IMR-90 (cell line): ENCODE results near the gene UBTFL1. TPM values are rescaled to one million over a fixed set of nuclear protein-coding genes. Genes with fewer than 3 reads are reported as not detected.

Source experiments
- ATAC-seq: fragments of 200-7000 bp; cut with Tn5 transposase; 2 replicates; pipeline ENCODE4 v1.9.1; 2020; ENCODE audit warnings: low read depth, mild to moderate bottlenecking, moderate library complexity
- BruUV-seq: library from RNA; stranded (reverse); fragments of 400-500 nt; replicated peaks from 2 replicates; lab custom pipeline; 2021; lab: Mats Ljungman, UMichigan
- CTCF ChIA-PET: fragments of 300-600 bp; formaldehyde crosslinking; extraction: SDS; loops from one replicate; lab custom pipeline; 2021; ENCODE audit warnings: antibody characterized with exemption; lab: Yijun Ruan, JAX
- POLR2A ChIA-PET: fragments of 300-600 bp; sonication (Branson Sonifier 250); formaldehyde crosslinking; loops from one replicate; lab custom pipeline; 2022; ENCODE audit warnings: antibody characterized with exemption; ENCODE audit not compliant: unreplicated experiment; lab: Charles Lee
- DNase-seq: peaks from one replicate; pipeline ENCODE4 v3.0.0; 2013
- H2AFZ ChIP-seq: replicated peaks from 2 replicates; pipeline ENCODE3; 2013; ENCODE audit warnings: low read length, mild to moderate bottlenecking; ENCODE audit not compliant: poor library complexity
- H2AK5ac ChIP-seq: 2 replicates; pipeline ENCODE4 v1.6.1; 2013; ENCODE audit warnings: low read depth, low read length, inconsistent platforms
- H2AK9ac ChIP-seq: replicated peaks from 2 replicates; pipeline ENCODE3; 2013; ENCODE audit warnings: mild to moderate bottlenecking, low read depth, low read length, moderate library complexity; ENCODE audit not compliant: poor library complexity
- H2BK120ac ChIP-seq: 2 replicates; pipeline ENCODE4 v1.6.1; 2013; ENCODE audit warnings: low read depth, low read length, inconsistent platforms
- H2BK15ac ChIP-seq: 3 replicates; pipeline ENCODE4 v1.6.1; 2013; ENCODE audit warnings: low read depth, low read length, inconsistent platforms
- H2BK20ac ChIP-seq: 2 replicates; pipeline ENCODE4 v1.6.1; 2013; ENCODE audit warnings: low read depth, mild to moderate bottlenecking, inconsistent platforms, low read length, moderate library complexity
- H2BK5ac ChIP-seq: 2 replicates; pipeline ENCODE4 v1.6.1; 2013; ENCODE audit warnings: mild to moderate bottlenecking, low read depth, low read length, inconsistent platforms; ENCODE audit not compliant: poor library complexity, severe bottlenecking
- H3K14ac ChIP-seq: replicated peaks from 2 replicates; pipeline ENCODE4 v1.6.1; 2013; ENCODE audit warnings: low read depth, low read length, inconsistent platforms
- H3K18ac ChIP-seq: 2 replicates; pipeline ENCODE4 v1.6.1; 2013; ENCODE audit warnings: low read depth, low read length, control low read depth
- H3K23ac ChIP-seq: 2 replicates; pipeline ENCODE4 v1.6.1; 2013; ENCODE audit warnings: low read depth, low read length, inconsistent platforms
- H3K27ac ChIP-seq: 2 replicates; pipeline ENCODE4 v1.5.1; 2013; ENCODE audit warnings: mild to moderate bottlenecking, control low read depth, low read length; ENCODE audit not compliant: insufficient read depth
- H3K27me3 ChIP-seq: 2 replicates; pipeline ENCODE4 v1.6.1; 2013; ENCODE audit warnings: low read length; ENCODE audit not compliant: control insufficient read depth, insufficient read depth
- H3K36me3 ChIP-seq: 2 replicates; pipeline ENCODE4 v1.6.1; 2013; ENCODE audit warnings: low read length, mixed read lengths; ENCODE audit not compliant: control insufficient read depth, insufficient read depth
- H3K4ac ChIP-seq: 2 replicates; pipeline ENCODE4 v1.6.1; 2013; ENCODE audit warnings: low read depth, low read length, inconsistent platforms
- H3K4me1 ChIP-seq: 2 replicates; pipeline ENCODE4 v1.6.1; 2013; ENCODE audit warnings: low read length, mixed read lengths; ENCODE audit not compliant: control insufficient read depth, insufficient read depth
- H3K4me2 ChIP-seq: 2 replicates; pipeline ENCODE4 v1.6.1; 2013; ENCODE audit warnings: low read depth, mild to moderate bottlenecking, control low read depth, low read length, moderate library complexity
- H3K4me3 ChIP-seq: 2 replicates; pipeline ENCODE4 v1.5.1; 2013; ENCODE audit warnings: low read depth, mild to moderate bottlenecking, control low read depth, low read length, moderate library complexity; ENCODE audit not compliant: insufficient read depth
- H3K56ac ChIP-seq: 2 replicates; pipeline ENCODE4 v1.6.1; 2013; ENCODE audit warnings: low read length, inconsistent platforms; ENCODE audit not compliant: insufficient read depth; ENCODE audit errors: extremely low read depth
- H3K79me1 ChIP-seq, 2 experiments: 2 replicates each; pipeline ENCODE4 v1.6.1; 2013; ENCODE audit warnings: low read length in 2 of 2, inconsistent platforms in 1 of 2, low read depth in 1 of 2
- H3K9ac ChIP-seq: 2 replicates; pipeline ENCODE4 v1.6.1; 2013; ENCODE audit warnings: low read depth, low read length, control low read depth
- H3K9me1 ChIP-seq: 2 replicates; pipeline ENCODE4 v1.6.1; 2013; ENCODE audit warnings: low read length, inconsistent platforms; ENCODE audit not compliant: insufficient read depth
- H3K9me3 ChIP-seq: 2 replicates; pipeline ENCODE4 v1.6.1; 2013; ENCODE audit warnings: low read length; ENCODE audit not compliant: control insufficient read depth, insufficient read depth
- H4K20me1 ChIP-seq: 2 replicates; pipeline ENCODE4 v1.6.1; 2013; ENCODE audit warnings: low read length, inconsistent platforms; ENCODE audit not compliant: insufficient read depth
- H4K5ac ChIP-seq: 2 replicates; pipeline ENCODE4 v1.6.1; 2013; ENCODE audit warnings: mild to moderate bottlenecking, low read depth, low read length, control low read depth
- H4K8ac ChIP-seq, 2 experiments: 2 replicates each; pipeline ENCODE4 v1.6.1; 2013; ENCODE audit warnings: low read depth in 2 of 2, low read length in 2 of 2, control low read depth in 1 of 2, inconsistent platforms in 1 of 2
- H4K91ac ChIP-seq: 2 replicates; pipeline ENCODE4 v1.6.1; 2013; ENCODE audit warnings: low read depth, low read length, inconsistent platforms; ENCODE audit not compliant: insufficient read depth
- BHLHE40 ChIP-seq: fragments of 150-350 bp; IDR thresholded peaks from 2 replicates; pipeline ENCODE4 v1.6.1; 2016; ENCODE audit warnings: mild to moderate bottlenecking, low read depth, low read length
- CEBPB ChIP-seq: IDR thresholded peaks from 2 replicates; pipeline ENCODE4 v1.6.1; 2012; ENCODE audit warnings: low read depth, low read length, improper control_type of control experiment
- FOS ChIP-seq: fragments of 150-350 bp; IDR thresholded peaks from 2 replicates; pipeline ENCODE4 v1.6.1; 2016; ENCODE audit warnings: low read depth, low read length
- MAFK ChIP-seq: IDR thresholded peaks from 2 replicates; pipeline ENCODE4 v1.6.1; 2012; ENCODE audit warnings: low read depth, low read length, improper control_type of control experiment
- MAZ ChIP-seq: IDR thresholded peaks from 2 replicates; pipeline ENCODE4 v1.6.1; 2012; ENCODE audit warnings: low read depth, mild to moderate bottlenecking, low read length, improper control_type of control experiment, moderate library complexity, borderline replicate concordance
- NFE2L2 ChIP-seq: fragments of 150-350 bp; IDR thresholded peaks from 2 replicates; pipeline ENCODE4 v1.6.1; 2016; ENCODE audit warnings: low read depth, mild to moderate bottlenecking, low read length
- POLR2A ChIP-seq: IDR thresholded peaks from 2 replicates; pipeline ENCODE4 v1.6.1; 2012; ENCODE audit warnings: mild to moderate bottlenecking, low read depth, low read length
- RAD21 ChIP-seq: IDR thresholded peaks from 2 replicates; pipeline ENCODE4 v1.6.1; 2012; ENCODE audit warnings: low read length, improper control_type of control experiment
- RCOR1 ChIP-seq: IDR thresholded peaks from 2 replicates; pipeline ENCODE4 v1.6.1; 2012; ENCODE audit warnings: mild to moderate bottlenecking, low read length, improper control_type of control experiment; ENCODE audit not compliant: insufficient replicate concordance
- RFX5 ChIP-seq: IDR thresholded peaks from 2 replicates; pipeline ENCODE4 v1.8.0; 2012; ENCODE audit warnings: low read depth, mild to moderate bottlenecking, low read length, moderate library complexity
- SMC3 ChIP-seq: fragments of 150-350 bp; IDR thresholded peaks from 2 replicates; pipeline ENCODE4 v1.6.1; 2016; ENCODE audit warnings: low read depth, mild to moderate bottlenecking, antibody characterized with exemption, low read length, moderate library complexity
- WGBS, 2 experiments: methylation state at CpG; one replicate each; pipeline versions ENCODE4 v1.1.5 to v1.1.7; 2013; ENCODE audit warnings: missing lambda C conversion rate in 2 of 2; ENCODE audit not compliant: insufficient read length in 1 of 2; ENCODE audit errors: extremely low coverage in 2 of 2; 5-methylcytosine and 5-hydroxymethylcytosine counted together
- dilution Hi-C: fragments of 300-500 bp; cut with HindIII; formaldehyde crosslinking; loops from one replicate; pipeline ENCODE4 v1.14.3; 2018; ENCODE audit warnings: low sequenced_read_pairs; ENCODE audit not compliant: unreplicated experiment
- in situ Hi-C: fragments of 300-500 bp; cut with MboI; formaldehyde crosslinking; loops from 3 replicates; pipeline ENCODE4 v1.14.3; 2019; ENCODE audit warnings: low sequenced_read_pairs, inconsistent platforms, mixed read lengths
- intact Hi-C: fragments of 100-400 bp; cut with micrococcal nuclease; formaldehyde crosslinking; loops from 2 replicates; pipeline ENCODE4 v1.10.0; 2022
- polyA plus RNA-seq, 3 experiments: library from polyadenylated mRNA; depleted of rRNA; stranded (reverse); fragments of >200 nt; gene quantifications; 2 replicates each; pipeline ENCODE4 v1.2.3, GENCODE V29; 2012; ENCODE audit warnings: low replicate concordance in 1 of 3
- total RNA-seq: library from RNA; depleted of rRNA; stranded (reverse); fragments of >200 nt; gene quantifications from 2 replicates; pipeline ENCODE4 v1.2.3, GENCODE V29; 2012
- TF ChIP-seq, protein P1 (sequence below): fragments of 150-350 bp; IDR thresholded peaks from 2 replicates; pipeline ENCODE4 v1.6.1; 2017; ENCODE audit warnings: mild to moderate bottlenecking, antibody characterized with exemption, low read length, low read depth
- TF ChIP-seq, protein P2 (sequence below): conservative IDR thresholded peaks from 2 replicates; pipeline ENCODE4 v1.5.1; 2012; ENCODE audit warnings: mild to moderate bottlenecking, low read depth, low read length, improper control_type of control experiment
- TF ChIP-seq, protein P3 (sequence below): fragments of 150-350 bp; IDR thresholded peaks from 2 replicates; pipeline ENCODE4 v1.6.1; 2016; ENCODE audit warnings: low read depth, mild to moderate bottlenecking, low read length, moderate library complexity, borderline replicate concordance

The UBTFL1 gene
- total and polyA plus RNA-seq, 2 of the 4 experiments (the other 2 are of a cell fraction) = not detected

DNA sequence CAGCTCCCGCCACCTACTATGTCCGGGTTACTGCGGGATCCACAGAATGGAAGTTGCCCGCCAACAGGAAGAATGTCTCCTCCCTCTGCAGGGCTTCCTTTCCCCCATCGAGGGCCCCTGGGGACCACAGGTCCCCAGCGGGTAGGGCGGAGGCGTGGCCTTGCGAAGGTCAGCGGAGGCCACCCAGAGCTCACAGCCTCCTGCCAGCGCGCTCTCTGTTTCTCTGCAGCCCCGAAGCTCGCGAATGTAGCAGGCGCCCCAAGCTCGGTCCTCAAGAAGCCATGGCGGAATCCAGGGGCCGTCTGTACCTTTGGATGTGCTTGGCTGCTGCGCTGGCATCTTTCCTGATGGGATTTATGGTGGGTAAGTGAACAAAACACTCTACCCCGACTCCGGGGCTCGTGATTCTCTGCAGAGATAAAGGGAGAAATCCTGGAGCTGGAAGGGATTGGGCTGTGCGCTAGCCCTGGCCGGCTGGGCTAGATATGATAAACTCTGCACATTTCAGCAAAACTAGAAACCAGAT, 48.8 kb downstream of the UBTFL1 start, which contains the start of gene NAALAD2:
NAALAD2 (plus strand) TSS at position 186 of the 526 bp plus-strand sequence; CDS start at position 282, 96 bp downstream.
- Histone ChIP-seq H2AK9ac (no peak within 1 kb of the TSS), H3K4ac (no peak within 1 kb of the TSS), H3K18ac (no peak within 1 kb of the TSS), H3K9ac (no peak within 1 kb of the TSS), H3K36me3 (no peaks in the 10 kb centered on the region), H3K4me2 (peak within 1 kb of the TSS; percentile 72), H3K14ac (no peak within 1 kb of the TSS), H4K8ac (no peak within 1 kb of the TSS), H3K4me1 (no peaks in the 10 kb centered on the region), H3K56ac (no peak within 1 kb of the TSS), H3K27ac (no peak within 1 kb of the TSS), H2BK5ac (no peak within 1 kb of the TSS), H2AFZ (peak within 1 kb of the TSS; percentile 85), H4K20me1 (no peaks in the 10 kb centered on the region), H3K79me1 (no peaks in the 10 kb centered on the region), H3K9me1 (no peaks in the 10 kb centered on the region), H3K27me3 (no peaks in the 10 kb centered on the region), H2BK20ac (no peak within 1 kb of the TSS), H3K9me3 (no peaks in the 10 kb centered on the region), H4K91ac (no peak within 1 kb of the TSS), H4K5ac (no peak within 1 kb of the TSS), H2AK5ac (no peak within 1 kb of the TSS), H3K23ac (no peak within 1 kb of the TSS), H2BK120ac (no peak within 1 kb of the TSS), H2BK15ac (no peak within 1 kb of the TSS), H3K4me3 (peak within 1 kb of the TSS; percentile 41)
- ChIA-PET POLR2A (no interaction called here), CTCF (interaction anchor here (0.6 kb wide), 1 partner anchor 20 kb away, joined by 5 read pairs; no protein-coding TSS in a partner anchor)
- WGBS, 2 experiments = no CpG with 5 or more reads among the region's 25 CpGs
- peak; percentile 85 for ATAC-seq
- DNase-seq = peak; percentile 9
- in situ Hi-C loops = no loop called here
- dilution Hi-C loops = no loop called here
- TF ChIP-seq CEBPB = no peak
- TF ChIP-seq, protein P1, sequence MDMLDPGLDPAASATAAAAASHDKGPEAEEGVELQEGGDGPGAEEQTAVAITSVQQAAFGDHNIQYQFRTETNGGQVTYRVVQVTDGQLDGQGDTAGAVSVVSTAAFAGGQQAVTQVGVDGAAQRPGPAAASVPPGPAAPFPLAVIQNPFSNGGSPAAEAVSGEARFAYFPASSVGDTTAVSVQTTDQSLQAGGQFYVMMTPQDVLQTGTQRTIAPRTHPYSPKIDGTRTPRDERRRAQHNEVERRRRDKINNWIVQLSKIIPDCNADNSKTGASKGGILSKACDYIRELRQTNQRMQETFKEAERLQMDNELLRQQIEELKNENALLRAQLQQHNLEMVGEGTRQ = no peak
- TF ChIP-seq, protein P2, sequence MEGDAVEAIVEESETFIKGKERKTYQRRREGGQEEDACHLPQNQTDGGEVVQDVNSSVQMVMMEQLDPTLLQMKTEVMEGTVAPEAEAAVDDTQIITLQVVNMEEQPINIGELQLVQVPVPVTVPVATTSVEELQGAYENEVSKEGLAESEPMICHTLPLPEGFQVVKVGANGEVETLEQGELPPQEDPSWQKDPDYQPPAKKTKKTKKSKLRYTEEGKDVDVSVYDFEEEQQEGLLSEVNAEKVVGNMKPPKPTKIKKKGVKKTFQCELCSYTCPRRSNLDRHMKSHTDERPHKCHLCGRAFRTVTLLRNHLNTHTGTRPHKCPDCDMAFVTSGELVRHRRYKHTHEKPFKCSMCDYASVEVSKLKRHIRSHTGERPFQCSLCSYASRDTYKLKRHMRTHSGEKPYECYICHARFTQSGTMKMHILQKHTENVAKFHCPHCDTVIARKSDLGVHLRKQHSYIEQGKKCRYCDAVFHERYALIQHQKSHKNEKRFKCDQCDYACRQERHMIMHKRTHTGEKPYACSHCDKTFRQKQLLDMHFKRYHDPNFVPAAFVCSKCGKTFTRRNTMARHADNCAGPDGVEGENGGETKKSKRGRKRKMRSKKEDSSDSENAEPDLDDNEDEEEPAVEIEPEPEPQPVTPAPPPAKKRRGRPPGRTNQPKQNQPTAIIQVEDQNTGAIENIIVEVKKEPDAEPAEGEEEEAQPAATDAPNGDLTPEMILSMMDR = no peak
- no peak for TF ChIP-seq RAD21
- no peak for TF ChIP-seq POLR2A
- TF ChIP-seq MAFK = no peak
- TF ChIP-seq RCOR1 = no peak
- TF ChIP-seq, protein P3, sequence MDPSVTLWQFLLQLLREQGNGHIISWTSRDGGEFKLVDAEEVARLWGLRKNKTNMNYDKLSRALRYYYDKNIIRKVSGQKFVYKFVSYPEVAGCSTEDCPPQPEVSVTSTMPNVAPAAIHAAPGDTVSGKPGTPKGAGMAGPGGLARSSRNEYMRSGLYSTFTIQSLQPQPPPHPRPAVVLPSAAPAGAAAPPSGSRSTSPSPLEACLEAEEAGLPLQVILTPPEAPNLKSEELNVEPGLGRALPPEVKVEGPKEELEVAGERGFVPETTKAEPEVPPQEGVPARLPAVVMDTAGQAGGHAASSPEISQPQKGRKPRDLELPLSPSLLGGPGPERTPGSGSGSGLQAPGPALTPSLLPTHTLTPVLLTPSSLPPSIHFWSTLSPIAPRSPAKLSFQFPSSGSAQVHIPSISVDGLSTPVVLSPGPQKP = no peak
- TF ChIP-seq NFE2L2 = no peak
- no peak for TF ChIP-seq MAZ
- TF ChIP-seq RFX5 = no peak
- TF ChIP-seq SMC3 = no peak
- no peak for TF ChIP-seq FOS
- TF ChIP-seq BHLHE40 = no peak
- no TSS peak for BruUV-seq
- intact Hi-C loops = no loop called here
